ENCODE data around the gene PELI2. TPM values are rescaled to one million over a fixed set of nuclear protein-coding genes. Genes with fewer than 3 reads are reported as not detected.

PELI2 gene
- total RNA-seq, 1 experiment from 2014 or later, result 2.0 TPM

DNA sequence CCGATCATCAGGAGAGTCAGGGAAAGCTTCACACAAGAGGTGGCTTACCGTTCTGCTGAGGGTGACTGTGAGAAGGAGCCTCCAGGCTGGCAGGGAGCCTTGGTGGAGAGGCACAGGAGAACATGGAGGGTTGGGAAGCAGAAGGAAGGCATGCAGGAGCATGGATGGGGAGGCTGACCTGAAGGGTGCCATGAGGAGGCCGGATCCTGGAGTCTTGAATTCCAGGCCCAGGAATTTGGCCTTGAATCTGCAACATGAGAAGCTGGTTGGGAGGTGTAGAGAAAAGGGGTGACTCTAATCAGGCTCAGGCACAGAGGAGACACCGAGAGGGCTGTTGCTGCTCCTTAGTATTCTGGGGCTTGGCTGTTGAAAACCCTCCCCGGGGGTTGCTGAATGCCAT, 130.2 kb downstream of the PELI2 start:
- H3K4me2 ChIP-seq (ENCODE audit: low read length), result no peak overlapping the region
- no peak overlapping the region for H2AFZ ChIP-seq (ENCODE audit: low read depth, low read length, poor library complexity, severe bottlenecking)
- no TSS peak for BruUV-seq (replicated peaks)
- no peak overlapping the region for H3K4me3 ChIP-seq (replicated peaks in 1 of 2; ENCODE audit: low read depth in 1 of 2, low read length in 2 of 2)
- DNase-seq (ENCODE audit: low read depth, low spot score), result no peak
- POLR2A ChIA-PET, result no interaction called here
- peaks cover 16% of the 10 kb centered on the region; the same call in 1 of the 2 replicates for H3K27me3 ChIP-seq (ENCODE audit: insufficient read depth, low read length)
- CTCF ChIA-PET, result interaction anchor here (1.6 kb wide), 1 partner anchor 92 kb away, joined by 4 read pairs; no protein-coding TSS in a partner anchor
- H3K9me3 ChIP-seq (ENCODE audit: control insufficient read depth in 1 of 2, insufficient read depth in 1 of 2, low read depth in 1 of 2, low read length in 2 of 2), result no peaks in the 10 kb centered on the region
- H3K4me1 ChIP-seq (ENCODE audit: control insufficient read depth in 1 of 2, insufficient read depth in 2 of 2, low read length in 2 of 2), result no peaks in the 10 kb centered on the region
- H3K36me3 ChIP-seq (ENCODE audit: control insufficient read depth in 1 of 2, insufficient read depth in 2 of 2, low read length in 2 of 2), result no peaks in the 10 kb centered on the region
- H3K9ac ChIP-seq (ENCODE audit: low read length), result no peak overlapping the region
- no peaks in the 10 kb centered on the region for H3K79me2 ChIP-seq (ENCODE audit: insufficient read depth, low read length)
- TF ChIP-seq FOSL1 (IDR thresholded peaks at IDR 0.05; ENCODE audit: low read depth) (no peak), CEBPB (IDR thresholded peaks at IDR 0.05; ENCODE audit: low read depth) (no peak), ZNF274 (IDR thresholded peaks at IDR 0.05; ENCODE audit: low read depth, low read length) (no peak), YY1 (IDR thresholded peaks at IDR 0.05; ENCODE audit: extremely low read depth, insufficient replicate concordance, low read depth, low read length) (no peak), EZH2phosphoT487 (IDR thresholded peaks at IDR 0.05; ENCODE audit: borderline replicate concordance) (no peak), EGR1 (IDR thresholded peaks at IDR 0.05; ENCODE audit: low read depth) (no peak), ELF1 (IDR thresholded peaks at IDR 0.05; ENCODE audit: borderline replicate concordance, low read depth) (no peak), POLR2A (IDR thresholded peaks at IDR 0.05; ENCODE audit: borderline replicate concordance, extremely low read depth, insufficient read depth, insufficient read length) (no peak), RAD21 (IDR thresholded peaks at IDR 0.05; ENCODE audit: low read depth) (no peak), SIN3A (IDR thresholded peaks at IDR 0.05; ENCODE audit: low read depth) (no peak), EZH2 (IDR thresholded peaks at IDR 0.05) (no peak), SP1 (IDR thresholded peaks at IDR 0.05; ENCODE audit: low read depth) (no peak), JUND (IDR thresholded peaks at IDR 0.05) (no peak)
- TF ChIP-seq, protein P1, sequence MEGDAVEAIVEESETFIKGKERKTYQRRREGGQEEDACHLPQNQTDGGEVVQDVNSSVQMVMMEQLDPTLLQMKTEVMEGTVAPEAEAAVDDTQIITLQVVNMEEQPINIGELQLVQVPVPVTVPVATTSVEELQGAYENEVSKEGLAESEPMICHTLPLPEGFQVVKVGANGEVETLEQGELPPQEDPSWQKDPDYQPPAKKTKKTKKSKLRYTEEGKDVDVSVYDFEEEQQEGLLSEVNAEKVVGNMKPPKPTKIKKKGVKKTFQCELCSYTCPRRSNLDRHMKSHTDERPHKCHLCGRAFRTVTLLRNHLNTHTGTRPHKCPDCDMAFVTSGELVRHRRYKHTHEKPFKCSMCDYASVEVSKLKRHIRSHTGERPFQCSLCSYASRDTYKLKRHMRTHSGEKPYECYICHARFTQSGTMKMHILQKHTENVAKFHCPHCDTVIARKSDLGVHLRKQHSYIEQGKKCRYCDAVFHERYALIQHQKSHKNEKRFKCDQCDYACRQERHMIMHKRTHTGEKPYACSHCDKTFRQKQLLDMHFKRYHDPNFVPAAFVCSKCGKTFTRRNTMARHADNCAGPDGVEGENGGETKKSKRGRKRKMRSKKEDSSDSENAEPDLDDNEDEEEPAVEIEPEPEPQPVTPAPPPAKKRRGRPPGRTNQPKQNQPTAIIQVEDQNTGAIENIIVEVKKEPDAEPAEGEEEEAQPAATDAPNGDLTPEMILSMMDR (IDR thresholded peaks at IDR 0.05 in 2 of 3, conservative IDR thresholded peaks at IDR 0.05 in 1 of 3; ENCODE audit: borderline replicate concordance in 1 of 3, insufficient read depth in 1 of 3, low read depth in 2 of 3, low read length in 2 of 3), result no peak
- TF ChIP-seq, protein P2, sequence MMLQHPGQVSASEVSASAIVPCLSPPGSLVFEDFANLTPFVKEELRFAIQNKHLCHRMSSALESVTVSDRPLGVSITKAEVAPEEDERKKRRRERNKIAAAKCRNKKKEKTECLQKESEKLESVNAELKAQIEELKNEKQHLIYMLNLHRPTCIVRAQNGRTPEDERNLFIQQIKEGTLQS (IDR thresholded peaks at IDR 0.05), result no peak
- TF ChIP-seq, protein P3, sequence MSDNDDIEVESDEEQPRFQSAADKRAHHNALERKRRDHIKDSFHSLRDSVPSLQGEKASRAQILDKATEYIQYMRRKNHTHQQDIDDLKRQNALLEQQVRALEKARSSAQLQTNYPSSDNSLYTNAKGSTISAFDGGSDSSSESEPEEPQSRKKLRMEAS (IDR thresholded peaks at IDR 0.05), result no peak
- TF ChIP-seq, protein P4, sequence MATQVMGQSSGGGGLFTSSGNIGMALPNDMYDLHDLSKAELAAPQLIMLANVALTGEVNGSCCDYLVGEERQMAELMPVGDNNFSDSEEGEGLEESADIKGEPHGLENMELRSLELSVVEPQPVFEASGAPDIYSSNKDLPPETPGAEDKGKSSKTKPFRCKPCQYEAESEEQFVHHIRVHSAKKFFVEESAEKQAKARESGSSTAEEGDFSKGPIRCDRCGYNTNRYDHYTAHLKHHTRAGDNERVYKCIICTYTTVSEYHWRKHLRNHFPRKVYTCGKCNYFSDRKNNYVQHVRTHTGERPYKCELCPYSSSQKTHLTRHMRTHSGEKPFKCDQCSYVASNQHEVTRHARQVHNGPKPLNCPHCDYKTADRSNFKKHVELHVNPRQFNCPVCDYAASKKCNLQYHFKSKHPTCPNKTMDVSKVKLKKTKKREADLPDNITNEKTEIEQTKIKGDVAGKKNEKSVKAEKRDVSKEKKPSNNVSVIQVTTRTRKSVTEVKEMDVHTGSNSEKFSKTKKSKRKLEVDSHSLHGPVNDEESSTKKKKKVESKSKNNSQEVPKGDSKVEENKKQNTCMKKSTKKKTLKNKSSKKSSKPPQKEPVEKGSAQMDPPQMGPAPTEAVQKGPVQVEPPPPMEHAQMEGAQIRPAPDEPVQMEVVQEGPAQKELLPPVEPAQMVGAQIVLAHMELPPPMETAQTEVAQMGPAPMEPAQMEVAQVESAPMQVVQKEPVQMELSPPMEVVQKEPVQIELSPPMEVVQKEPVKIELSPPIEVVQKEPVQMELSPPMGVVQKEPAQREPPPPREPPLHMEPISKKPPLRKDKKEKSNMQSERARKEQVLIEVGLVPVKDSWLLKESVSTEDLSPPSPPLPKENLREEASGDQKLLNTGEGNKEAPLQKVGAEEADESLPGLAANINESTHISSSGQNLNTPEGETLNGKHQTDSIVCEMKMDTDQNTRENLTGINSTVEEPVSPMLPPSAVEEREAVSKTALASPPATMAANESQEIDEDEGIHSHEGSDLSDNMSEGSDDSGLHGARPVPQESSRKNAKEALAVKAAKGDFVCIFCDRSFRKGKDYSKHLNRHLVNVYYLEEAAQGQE (IDR thresholded peaks at IDR 0.05; ENCODE audit: low read depth), result no peak
- RAD21 ChIA-PET (ENCODE audit: low non-redundant PET in 1 of 2, low total read pairs in 2 of 2, uncharacterized antibody in 2 of 2, unreplicated experiment in 2 of 2), result no interaction called here
- no peaks in the 10 kb centered on the region for H4K20me1 ChIP-seq (ENCODE audit: insufficient read depth)
- no peak overlapping the region for H3K27ac ChIP-seq (ENCODE audit: low read depth, low read length)
- ATAC-seq, result no peak
- intact Hi-C loops (cut with micrococcal nuclease), result loop anchor here (5.0 kb wide), 1 partner anchor 94 kb away; no protein-coding TSS in a partner anchor
- H3K9me2 ChIP-seq (ENCODE audit: insufficient read depth), result no peaks in the 10 kb centered on the region
